HG02870 (cell line): Measurements from ENCODE around the gene SPON2.

Experiments
- ATAC-seq: cut with Tn5 transposase; IDR thresholded peaks from one replicate; pipeline ENCODE4 v1.9.1; 2021; ENCODE audit warnings: mild to moderate bottlenecking, moderate library complexity; ENCODE audit not compliant: unreplicated experiment

SPON2 gene

GRCh38 chr4:1172228-1172851, at the start of gene SPON2:
SPON2 (minus strand) TSS chr4:1172583.
- ATAC-seq: no peak

- no peak for ATAC-seq
These were observed 48.9 kb upstream of the SPON2 start for GRCh38 chr4:1221155-1221870.

- no peak for ATAC-seq
These were observed 48.2 kb upstream of the SPON2 start for GRCh38 chr4:1220566-1220965.

- ATAC-seq: no peak
These were observed 47.2 kb upstream of the SPON2 start for GRCh38 chr4:1219566-1219950.

GRCh38 chr4:1218634-1219565, 46.5 kb upstream of the SPON2 start:
- peak; percentile 50 for ATAC-seq

- ATAC-seq: no peak
These were observed 45.0 kb upstream of the SPON2 start for GRCh38 chr4:1217366-1217765.

DNA sequence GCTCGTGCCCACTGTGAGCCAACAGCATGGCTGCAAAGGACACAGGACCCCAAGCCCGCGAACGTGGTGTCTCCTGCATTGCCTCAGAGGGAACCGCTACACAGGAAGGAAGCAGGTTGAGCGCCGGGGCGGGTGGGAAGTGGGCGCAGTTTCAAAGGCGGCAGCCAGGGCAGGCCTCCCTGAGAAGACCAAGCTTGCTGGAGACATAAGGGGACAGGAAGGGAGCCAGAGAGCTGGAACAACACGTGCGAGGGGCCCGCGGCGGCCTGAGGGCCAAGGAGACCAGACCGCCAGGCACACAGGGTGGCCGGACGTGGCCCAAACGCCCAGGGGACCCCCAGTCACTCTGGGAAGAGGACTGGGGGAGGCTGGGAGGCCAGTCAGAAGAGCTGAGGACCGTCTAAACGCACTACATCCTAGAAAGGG, 44.5 kb upstream of the SPON2 start:
- ATAC-seq: no peak

DNA sequence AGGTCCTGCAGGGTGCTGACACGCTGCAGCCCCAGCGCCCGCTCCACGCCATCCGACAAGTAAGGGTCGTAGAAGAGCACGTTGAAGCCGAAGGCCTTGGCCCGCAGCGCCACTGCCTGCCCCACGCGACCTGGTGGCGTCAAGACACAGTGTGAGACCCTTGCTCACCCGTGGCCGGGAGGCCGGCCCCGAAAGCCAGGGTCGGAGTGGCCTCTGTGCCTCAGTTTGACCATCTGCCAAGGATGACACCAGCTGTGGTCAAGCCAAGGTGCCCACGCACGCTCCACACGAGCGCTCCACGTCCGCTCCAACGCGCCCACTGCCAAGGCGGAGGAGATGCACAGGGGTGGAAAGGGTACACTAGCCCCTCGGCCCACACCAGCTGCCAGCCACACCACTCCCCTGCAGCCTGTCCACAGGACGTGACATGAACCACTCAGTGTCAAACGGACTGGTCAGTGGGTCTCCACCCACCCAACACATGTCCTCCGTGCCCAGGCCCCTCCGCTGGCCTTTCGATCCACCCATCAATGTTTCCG, 43.8 kb upstream of the SPON2 start:
- ATAC-seq: no peak

DNA sequence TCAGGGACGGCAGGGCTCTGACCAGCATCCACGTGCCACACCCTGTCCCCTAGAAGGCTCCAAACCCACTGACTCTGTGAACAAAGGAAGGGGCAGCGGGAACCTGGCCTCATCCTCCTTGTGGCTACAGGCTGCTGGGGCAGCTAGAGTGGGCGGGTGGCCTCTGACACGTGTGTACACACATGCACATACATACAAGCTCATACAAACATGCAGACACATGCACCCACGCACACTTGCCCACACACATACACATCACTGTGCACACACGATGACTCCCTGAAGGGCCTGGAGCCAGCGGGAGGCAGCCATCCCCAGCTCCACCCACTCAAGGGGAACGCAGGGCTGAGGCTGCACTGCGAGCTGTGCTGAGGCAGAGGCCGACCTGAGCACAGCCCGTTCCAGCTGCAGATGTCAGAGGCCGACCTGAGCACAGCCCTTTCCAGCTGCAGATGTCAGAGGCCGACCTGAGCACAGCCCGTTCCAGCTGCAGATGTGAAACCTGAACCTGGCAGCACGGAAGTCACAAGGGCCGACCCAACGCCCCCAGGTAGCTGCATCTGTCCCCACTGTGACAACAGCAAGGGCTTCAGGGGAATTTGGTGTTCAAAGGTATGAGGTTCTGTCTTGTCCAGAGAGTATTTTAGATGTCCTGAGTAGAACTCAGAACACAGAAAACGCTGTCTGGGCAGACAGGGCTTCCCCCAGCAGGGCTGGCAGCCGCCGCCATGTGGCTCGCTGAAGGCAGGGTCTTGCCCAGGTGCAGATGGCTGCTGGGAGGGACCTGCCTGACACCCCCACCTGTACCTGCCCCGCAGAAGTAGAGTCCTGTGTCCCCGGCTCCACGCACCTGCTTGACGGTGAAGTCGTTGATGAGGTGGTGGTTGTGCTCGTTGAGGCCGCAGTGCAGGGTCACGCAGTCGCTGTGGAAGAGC, 43.0 kb upstream of the SPON2 start:
- ATAC-seq: peak; percentile 58

- ATAC-seq: no peak
These were observed 42.0 kb upstream of the SPON2 start for GRCh38 chr4:1214101-1215095.

DNA sequence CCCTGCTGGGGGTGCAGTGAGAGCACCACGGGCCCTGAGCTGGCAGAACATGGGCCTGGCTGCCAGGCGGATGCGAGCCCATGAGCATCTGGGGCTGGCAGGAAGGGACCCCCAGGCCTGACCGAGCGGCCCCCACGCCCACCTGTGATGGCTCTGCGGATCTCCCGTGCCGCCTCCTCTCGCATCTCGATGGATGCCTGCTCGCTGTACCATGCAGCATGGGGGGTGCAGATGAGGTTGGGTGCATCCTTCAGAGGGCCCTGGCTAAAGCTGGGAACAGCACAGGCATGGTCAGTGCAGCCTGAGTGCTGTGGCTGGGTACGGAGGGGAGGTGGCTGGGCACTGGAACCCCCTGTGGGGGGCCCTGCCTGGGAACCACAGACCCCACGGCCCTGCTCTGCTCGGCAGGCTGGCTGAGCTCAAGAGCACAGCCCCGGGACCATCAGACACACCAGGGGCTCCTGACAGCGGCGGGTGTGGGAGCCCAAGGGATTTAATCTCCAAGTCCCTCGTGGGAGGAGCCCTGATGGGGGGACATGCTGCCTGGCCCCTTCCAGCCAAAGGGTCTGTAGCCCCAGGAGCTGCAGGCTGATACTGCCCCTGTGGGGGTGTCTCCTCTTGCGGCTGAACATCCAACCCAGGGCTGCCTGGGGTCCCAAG, 41.1 kb upstream of the SPON2 start:
- ATAC-seq: no peak

- ATAC-seq: no peak
These were observed 40.4 kb upstream of the SPON2 start for GRCh38 chr4:1212546-1213335.

GRCh38 chr4:1211891-1212545, 39.6 kb upstream of the SPON2 start:
- ATAC-seq: no peak

DNA sequence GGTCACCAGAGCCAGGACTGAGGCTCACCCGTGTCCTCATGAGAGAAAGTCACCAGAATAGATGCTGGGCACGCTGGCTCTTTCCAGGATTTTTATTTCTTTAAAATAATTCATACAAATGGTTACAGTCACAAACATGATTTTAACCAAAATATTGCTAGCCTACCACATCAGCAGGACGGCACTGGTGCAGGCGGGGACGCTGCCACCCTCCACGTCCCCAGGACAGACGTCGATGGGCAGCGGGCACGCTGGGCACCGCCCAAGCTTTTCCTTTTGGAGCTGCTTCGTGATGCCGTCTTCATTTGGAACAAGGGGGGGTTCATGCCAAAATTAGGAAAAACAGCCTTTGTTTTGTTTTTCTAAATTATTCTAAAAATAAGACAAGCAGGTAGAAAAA, 39.0 kb upstream of the SPON2 start:
- ATAC-seq: no peak

GRCh38 chr4:1210971-1211370, 38.6 kb upstream of the SPON2 start:
- ATAC-seq: no peak

GRCh38 chr4:1210241-1210841, 38.0 kb upstream of the SPON2 start:
- ATAC-seq: no peak

- no peak for ATAC-seq
These were observed 37.4 kb upstream of the SPON2 start for GRCh38 chr4:1209821-1210220.
